Prostate gland (tissue), 2 donors: ENCODE data around the gene STAM2.

Experiments used
- CTCF ChIP-seq, 4 experiments: fragments of 200-600 bp in 2 of 4; fragments of 450-650 bp in 2 of 4; sonication (generic) in 2 of 4; IDR thresholded peaks; 1 replicate in 3 of 4; 2 replicates in 1 of 4; pipeline ENCODE4 v1.5.1; 2016 to 2019; ENCODE audit warnings: antibody characterized with exemption in 4 of 4, mild to moderate bottlenecking in 2 of 4, moderate library complexity in 2 of 4
- POLR2AphosphoS5 ChIP-seq: sonication (generic); formaldehyde crosslinking; IDR thresholded peaks from one replicate; pipeline ENCODE4 v1.6.1; 2017; ENCODE audit warnings: antibody characterized with exemption

GRCh38 chr2:152198499-152198898 lies 22.9 kb upstream of the STAM2 start:
- TF ChIP-seq CTCF (IDR thresholded peaks at IDR 0.05) (no peak), POLR2AphosphoS5 (no peak)
